HG02885 (cell line): ENCODE data around the gene SLC66A2.

ENCODE experiments used
- ATAC-seq: cut with Tn5 transposase; IDR thresholded peaks from one replicate; pipeline ENCODE4 v1.9.1; 2021; ENCODE audit warnings: mild to moderate bottlenecking; ENCODE audit not compliant: unreplicated experiment, poor library complexity

The SLC66A2 gene

GRCh38 chr18:79952996-79953559 lies 1.6 kb upstream of the SLC66A2 start:
- no peak for ATAC-seq

- no peak for ATAC-seq
Observed at GRCh38 chr18:79952456-79952995, 1.1 kb upstream of the SLC66A2 start.

DNA sequence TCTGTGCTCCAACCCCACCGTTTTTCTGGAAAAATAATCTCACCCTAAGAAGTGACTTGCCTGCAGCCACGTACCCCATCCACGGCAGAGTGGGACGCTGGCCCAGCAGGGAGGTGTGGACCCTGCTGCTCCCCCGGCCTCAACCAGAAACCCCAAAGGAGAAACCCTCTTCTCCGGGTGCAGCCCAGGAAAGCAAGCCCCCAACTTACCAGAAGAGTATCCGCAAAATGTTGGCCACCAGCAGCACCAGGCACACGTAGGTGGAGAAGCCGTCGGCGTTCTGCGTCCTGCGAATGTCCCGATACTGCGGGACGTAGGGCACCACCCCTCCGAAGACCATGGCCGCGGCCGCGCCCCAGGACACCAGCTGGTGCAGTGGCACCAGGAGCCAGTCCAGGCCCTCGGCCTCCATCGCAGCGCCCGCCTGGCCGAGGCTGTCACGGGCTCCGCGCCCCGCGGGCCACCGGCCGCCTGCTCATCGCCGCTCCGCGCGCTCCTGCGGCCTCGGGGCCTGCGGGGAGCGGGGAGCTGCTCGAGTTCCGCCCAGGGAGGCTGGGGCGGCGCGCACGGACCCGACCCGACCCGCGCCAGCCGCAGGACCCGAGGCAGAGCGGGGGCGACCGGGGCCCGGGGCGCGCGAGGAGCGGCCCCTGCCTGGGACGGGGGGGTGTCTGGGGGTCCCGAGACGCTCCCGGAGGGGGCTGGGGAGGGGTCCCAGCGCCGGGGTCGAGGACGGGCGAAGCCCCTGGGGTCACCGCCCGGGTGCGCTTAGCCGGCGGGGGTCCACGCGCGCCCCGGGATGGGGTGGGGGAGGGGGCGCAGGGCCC lies 725 bp downstream of the SLC66A2 start:
- ATAC-seq, result peak; percentile 27

GRCh38 chr18:79949697-79950487 lies 1.6 kb downstream of the SLC66A2 start:
- ATAC-seq, result no peak

DNA sequence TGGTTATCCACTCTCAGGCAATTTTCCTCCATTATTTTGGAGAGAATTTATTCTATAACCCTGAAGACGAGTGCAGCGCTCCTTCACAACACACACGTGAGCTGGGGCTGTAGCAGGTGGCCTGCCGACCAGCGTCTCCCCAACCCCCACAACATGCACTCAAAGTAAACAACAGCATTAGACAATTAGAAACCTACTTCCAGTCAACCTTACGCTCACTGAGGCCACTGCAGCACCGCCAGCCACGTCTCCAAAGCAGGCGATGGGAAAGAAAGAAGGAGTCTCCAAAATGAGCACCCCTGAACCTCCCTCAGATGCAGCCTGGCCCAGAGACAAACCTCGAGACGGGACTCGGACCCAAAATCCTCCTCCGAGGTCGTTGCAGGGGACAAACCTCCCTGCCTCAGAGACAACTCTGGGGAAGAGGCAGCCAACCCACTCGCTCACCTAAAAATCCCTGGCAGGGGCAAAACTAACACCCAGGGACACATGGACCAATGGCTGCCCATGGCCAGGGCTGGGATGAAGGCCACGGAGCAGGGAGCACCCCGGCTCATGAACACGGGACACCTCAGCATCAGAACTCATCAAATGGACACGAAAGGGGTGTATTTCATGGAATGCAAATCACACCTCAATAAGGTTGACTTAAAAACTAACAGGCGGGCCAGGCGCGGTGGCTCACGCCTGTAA lies 2.6 kb downstream of the SLC66A2 start:
- no peak for ATAC-seq

DNA sequence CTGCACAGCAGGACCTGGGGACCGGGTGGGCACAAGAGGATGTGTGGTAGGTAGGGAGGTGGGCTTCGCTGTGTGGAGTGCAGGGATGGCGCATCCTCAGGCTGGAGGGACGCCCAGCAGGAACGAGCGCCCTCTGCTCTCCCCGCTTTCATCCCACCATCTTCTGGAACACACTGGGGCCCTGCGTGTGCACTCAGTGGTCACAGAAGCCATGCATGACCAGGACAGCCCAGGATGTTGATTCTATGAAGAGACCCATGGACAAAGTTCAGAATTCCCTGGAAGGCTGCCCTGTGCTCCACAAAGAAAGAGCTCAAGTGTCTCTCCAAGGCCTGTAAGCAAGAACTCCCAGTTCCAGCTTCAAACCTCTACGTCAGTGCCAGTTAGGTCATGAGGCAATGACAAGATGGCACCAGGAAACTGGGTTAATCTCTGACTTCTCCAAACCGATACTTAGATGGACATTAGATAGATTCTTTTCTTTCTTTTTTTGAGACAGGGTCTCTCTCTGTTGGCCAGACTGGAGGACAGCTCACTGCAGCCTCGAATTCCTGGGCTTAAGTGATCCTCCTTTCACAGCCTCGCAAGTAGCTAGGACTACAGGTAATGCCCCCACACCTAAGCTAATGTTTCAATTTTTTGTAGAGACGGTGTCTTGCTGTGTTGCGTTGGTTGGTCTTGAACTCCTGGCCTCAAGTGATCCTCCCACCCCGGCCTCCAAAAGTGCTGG lies 3.4 kb downstream of the SLC66A2 start:
- ATAC-seq, result no peak

DNA sequence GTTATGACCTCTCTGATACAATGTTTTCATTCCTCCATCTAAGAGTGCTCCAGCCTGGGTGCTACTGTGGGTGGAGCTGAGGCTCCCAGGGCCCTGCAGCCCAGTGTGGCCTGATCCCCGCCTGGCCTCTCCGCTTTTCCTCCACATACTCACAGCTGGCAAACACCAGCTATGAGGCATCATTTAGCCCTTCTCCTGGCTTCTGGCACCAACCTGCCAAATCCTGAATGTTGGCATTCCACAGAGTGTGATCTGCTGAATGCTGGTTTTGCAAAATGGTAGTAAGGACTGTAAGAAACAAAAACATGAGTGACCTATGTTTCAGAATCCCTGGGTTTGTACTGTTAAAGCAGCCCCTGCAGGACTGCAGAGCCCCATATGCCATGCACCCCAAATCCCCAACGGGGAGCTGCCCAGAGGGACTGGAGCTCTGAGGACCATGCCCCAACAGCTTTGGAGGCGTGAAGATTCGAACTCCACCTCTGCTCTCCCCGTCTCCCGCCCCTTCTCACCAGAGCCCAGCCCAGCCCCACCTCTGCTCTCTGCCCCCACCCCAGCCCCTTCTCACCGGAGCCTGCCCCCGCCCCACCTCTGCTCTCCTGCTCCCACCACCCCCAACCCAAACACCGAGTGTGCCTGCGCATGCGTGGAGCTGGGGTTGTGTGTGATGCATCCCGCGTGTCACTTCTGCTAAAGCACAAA lies 4.2 kb downstream of the SLC66A2 start:
- no peak for ATAC-seq

GRCh38 chr18:79945118-79946042 lies 6.1 kb downstream of the SLC66A2 start:
- no peak for ATAC-seq

DNA sequence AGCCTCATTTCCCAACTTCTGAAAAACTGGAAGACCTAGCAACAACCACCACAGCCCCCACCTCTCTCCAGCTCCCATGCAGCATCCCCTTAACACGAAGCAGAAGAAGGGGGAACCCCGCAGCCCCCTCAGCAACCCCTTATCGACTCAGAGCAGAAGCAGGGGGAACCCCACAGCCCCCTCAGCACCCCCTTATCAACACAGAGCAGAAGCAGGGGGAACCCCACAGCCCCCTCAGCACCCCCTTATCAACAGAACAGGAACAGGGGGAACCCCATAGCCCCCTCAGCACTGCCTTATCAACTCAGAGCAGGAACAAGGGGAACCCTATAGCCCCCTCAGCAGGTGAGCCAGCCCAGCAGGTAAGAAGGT lies 6.7 kb downstream of the SLC66A2 start:
- peak; percentile 24 for ATAC-seq

GRCh38 chr18:79944126-79944731 lies 7.2 kb downstream of the SLC66A2 start:
- peak; percentile 59 for ATAC-seq

- ATAC-seq, result no peak
Observed at GRCh38 chr18:79943608-79944125, 7.8 kb downstream of the SLC66A2 start.

GRCh38 chr18:79942786-79943607 lies 8.5 kb downstream of the SLC66A2 start:
- ATAC-seq, result no peak

DNA sequence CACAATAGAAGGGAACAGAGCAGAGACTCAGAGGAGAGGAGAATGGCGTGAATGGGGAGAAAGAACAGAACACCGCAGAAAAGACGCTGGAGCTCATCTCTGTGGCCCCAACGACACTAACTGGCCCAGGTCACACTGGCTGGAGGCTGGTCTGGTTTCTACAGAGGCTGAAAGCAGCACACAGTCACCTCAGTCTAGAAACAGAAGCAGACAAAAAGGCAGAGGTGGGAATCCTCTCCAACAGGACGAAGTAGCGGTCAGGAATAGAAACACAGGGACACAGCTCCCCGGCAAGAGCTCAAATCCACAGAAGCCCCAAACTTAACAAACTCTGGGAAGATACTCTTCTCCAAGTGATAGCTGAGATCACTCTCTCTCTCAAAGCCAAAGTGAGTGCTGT lies 9.2 kb downstream of the SLC66A2 start:
- no peak for ATAC-seq

DNA sequence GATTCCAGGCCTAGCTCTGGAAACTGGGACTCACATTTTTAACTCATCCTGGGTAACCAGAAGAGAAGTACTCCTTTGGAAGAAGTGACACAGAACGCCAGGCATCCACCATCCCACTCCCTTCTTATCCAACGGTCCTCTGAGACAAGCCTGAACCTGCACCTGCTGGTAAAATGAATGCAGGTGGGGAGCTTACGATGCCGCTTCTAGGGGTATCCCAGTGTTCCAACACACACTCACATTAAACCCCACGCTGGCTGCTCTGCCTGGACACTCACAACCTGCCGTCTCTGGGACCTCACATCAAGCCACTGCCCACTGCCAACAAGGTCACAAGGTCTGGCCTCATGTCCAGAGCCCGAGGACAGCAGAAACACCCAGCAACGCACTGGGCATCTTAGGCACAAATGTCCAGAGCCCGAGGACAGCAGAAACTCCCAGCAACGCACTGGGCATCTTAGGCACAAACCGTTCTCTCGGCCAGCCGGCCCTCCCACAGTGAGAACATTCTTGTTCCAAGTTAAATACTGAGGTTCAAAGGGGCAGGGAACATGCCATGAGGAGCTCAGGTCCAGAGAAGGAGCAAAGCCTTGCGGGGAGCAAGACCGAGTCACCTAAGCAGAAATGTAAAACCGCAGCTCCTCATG lies 9.9 kb downstream of the SLC66A2 start:
- ATAC-seq, result no peak

DNA sequence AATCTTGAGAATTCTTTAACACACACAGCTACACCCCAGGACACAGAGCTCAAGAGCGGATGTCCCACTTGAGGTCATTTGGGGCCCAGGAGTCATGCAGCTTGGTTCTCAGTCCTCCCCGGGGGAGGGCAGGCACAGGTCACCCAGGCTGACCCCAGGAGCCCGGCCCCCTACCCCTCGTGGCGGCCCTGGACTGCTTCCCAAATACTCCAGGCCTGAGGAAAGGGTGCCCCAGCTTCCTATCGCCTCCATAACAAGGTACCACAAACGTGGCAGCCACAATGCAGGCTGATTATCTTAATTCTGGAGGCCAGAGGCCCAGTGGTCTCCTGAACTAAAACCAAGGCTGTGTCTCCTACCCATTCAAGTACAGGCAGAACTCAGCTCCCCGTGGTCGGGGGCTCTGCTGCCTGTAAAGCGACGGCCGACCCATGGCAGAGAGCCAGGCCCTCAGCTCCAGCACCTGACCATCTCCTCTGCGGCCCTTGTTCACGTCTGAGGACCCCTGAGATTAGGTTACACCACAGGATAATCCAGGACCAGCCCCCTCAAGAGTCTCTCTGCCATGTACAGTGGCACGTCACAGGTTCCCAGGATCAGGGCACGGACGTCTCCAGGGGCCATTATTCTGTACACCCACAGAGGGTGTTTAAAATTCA lies 10.5 kb downstream of the SLC66A2 start:
- ATAC-seq, result no peak
